GM19351 (cell line): ENCODE results near the gene RIPOR3.
A peak's percentile ranks its signal among the peaks of the same experiment; 100 is the strongest.

Source experiments
- ATAC-seq: cut with Tn5 transposase; IDR thresholded peaks from one replicate; pipeline ENCODE4 v1.9.1; 2021; ENCODE audit warnings: mild to moderate bottlenecking, moderate library complexity; ENCODE audit not compliant: unreplicated experiment

The RIPOR3 gene, protein sequence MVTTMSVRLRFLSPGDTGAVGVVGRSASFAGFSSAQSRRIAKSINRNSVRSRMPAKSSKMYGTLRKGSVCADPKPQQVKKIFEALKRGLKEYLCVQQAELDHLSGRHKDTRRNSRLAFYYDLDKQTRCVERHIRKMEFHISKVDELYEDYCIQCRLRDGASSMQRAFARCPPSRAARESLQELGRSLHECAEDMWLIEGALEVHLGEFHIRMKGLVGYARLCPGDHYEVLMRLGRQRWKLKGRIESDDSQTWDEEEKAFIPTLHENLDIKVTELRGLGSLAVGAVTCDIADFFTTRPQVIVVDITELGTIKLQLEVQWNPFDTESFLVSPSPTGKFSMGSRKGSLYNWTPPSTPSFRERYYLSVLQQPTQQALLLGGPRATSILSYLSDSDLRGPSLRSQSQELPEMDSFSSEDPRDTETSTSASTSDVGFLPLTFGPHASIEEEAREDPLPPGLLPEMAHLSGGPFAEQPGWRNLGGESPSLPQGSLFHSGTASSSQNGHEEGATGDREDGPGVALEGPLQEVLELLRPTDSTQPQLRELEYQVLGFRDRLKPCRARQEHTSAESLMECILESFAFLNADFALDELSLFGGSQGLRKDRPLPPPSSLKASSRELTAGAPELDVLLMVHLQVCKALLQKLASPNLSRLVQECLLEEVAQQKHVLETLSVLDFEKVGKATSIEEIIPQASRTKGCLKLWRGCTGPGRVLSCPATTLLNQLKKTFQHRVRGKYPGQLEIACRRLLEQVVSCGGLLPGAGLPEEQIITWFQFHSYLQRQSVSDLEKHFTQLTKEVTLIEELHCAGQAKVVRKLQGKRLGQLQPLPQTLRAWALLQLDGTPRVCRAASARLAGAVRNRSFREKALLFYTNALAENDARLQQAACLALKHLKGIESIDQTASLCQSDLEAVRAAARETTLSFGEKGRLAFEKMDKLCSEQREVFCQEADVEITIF

DNA sequence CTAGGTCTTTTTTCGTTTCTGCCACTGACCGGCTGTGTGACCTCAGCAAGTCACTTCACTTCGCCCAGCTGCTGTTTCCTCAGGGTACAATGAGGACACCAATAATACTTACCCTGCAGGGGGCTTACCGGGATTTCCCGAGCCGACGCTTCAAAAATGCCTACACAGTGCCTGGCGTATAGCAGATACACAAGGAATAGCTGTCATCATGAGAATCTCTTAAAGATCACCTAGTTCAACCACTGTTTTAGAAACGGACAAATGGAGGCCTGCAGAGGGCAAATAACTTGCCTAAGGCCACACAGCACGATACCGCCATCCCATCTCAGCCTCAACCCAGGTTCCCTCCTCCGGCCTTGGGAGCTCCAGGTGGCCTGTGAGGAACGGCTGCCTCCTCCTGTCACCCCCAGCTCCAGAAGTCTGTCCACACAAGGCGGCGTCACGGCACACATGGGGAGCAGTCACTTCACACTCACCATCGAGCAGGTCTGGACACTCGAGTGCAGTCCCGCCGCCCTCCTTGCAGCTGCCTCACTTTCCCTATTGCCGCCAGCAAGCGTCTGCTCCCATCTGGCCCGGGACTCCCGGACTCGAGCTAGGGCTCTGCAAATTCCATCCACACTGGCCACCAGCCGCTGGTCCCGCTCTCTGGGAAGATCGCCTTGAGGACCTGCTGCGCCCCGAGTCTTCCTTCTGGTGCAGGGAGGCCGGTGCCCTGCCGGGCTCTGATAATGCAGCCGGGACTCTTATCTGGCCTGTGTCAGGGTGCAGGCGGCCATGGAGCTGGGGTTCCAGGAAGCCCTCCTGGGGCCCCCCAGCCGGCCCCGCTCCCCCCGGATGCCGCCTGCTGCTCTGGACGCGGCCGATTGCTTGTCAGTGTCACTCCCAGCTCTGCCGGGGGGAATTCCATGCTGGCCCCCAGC lies at the start of gene RIPOR3:
TSS of gene RIPOR3 (minus strand) at position 893 of the 923 bp plus-strand sequence. CDS start at position 479, 414 bp downstream.
- ATAC-seq, result no peak

DNA sequence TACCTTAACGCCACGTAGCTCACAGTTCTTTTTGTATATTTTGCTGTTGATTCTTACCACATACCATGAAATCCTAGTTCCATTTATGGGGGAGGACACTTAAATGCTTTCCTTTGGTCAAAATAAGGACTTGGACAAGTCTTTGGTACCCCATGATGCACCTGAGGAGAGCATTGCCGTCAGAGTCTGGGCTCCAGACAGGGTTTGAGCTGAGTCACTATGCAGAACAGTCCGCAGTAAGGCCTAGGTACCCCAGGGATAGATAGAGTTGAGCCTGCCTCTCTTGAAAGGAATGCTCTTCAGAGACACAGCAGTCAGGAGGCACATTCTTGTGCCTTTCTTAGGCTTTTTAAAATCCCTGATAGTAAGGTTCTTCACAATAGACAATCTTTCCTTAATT lies 46.0 kb upstream of the RIPOR3 start:
- no peak for ATAC-seq

DNA sequence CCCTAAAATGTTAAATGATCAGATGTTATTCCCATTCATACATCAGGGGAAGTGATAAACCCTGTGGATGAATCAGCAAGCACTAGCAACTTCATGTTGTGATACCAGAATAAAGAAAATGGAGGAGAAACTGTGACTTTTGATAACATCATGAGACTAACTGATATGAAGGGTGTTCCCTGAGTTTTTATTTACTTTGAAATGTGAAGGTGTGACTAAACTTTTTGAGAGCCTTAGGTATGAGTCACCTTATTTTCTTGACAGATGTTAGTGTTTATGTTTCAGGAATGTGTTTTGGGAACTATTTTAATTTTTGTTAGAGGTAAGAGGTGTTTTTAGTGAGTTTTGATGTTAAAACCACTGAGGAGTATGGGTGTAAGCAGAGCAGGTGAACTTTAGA lies 44.5 kb upstream of the RIPOR3 start:
- ATAC-seq, result no peak

DNA sequence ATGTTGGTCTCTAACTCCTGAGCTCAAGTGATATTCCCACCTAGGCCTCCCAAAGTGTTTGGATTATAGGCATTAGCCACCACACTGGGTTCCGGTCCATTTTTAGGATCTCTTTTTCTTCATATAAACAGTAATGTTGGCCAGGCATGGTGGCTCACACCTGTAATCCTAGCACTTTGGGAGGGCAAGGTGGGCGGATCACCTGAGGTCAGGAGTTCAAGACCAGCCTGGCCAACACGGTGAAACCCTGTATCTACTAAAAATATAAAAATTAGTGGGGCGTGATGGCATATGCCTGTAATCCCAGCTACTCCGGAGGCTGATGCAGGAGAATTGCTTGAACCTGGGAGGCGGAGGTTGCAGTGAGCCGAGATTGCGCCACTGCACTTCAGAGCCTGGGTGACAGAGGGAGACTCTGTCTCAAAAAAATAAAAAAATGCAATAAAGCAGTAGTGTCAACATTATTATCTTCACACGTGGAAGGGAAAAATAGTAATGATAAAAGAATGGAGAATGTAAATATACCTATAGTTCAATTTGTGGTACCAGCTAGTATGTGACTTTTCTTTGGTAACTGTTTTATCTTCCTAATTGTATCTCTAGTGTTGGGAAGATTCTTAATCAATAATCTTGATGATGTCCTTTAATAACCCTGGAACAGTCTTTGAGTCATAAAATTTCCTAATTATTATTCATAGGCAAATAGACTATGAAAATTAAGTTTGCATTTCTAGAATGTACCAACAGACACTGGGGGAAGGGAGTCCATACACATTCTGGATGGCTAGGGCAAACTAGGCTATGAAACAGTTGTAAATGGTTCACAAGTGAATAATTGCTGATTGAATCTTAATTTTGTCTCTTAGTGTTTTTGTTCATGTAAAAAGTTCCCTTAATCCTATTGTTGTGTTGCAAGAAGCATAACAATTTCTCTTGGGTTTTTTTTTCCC lies 43.7 kb upstream of the RIPOR3 start:
- no peak for ATAC-seq

DNA sequence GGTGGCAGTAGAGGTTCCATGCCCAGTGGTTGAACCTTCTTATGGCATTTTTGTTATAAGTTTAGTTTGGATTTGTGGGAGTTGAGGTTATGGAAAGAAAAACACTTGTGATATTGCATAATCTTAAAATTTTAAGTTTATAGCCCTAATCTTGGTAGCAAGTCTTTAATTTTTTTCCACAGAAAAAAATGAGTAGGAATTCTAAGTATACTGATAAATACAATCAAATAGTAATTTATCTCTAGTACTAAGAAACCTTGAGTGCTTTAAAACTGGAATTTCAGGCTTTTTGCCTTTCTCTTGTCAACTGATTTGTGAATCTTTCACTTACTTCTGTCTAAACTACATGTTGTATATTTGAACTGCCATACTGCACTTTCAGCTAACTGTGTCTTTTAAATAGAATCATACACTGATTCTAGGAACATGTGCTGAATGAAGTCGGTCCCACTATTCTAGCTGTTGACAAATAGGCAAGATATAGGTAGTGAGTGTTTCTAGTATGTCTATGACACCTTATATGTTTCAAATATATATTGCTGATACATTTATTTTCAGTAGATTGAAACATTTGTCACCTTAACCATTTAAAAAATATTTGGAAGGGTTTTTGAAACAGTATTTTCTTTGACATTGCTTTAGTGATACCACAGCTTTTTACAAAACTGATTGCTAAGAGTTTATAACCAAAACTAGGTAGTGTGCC lies 42.5 kb upstream of the RIPOR3 start:
- no peak for ATAC-seq

DNA sequence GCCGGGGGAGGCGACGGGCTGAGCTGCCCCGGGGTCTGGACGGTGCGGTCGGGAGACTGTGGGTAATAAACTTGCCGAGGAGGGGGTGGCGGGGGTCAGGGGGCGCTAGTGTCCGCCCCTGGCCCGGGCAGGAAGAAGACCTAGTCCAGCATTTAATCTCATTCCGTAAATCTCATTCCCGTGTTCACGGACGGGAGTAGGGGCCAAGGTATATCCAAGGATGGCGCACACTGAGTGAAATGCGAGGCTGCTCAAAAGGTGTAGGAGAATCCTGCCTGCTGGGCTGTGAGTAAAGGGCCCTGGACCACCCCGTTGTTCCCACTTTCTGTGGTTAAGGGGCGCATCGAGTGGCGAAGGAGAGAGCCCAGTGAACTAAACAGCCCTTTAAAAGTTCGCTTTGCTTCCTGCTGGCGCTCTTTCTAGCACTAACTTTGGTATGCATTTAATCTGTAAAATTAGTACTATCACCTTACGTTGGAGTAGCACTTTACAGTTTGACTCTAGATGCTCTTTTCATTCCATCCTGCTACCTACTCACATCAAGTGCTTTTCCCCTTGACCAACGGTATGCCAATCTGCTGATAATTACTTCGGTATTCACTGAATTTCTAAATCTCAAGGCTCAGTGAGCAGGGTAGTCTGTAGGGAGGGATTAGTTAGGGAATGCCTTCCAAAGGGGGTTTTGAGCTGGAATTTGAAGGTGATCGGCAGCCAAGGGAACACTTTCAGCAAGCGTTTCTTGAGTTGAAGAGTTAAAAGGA lies 40.8 kb upstream of the RIPOR3 start:
- no peak for ATAC-seq

DNA sequence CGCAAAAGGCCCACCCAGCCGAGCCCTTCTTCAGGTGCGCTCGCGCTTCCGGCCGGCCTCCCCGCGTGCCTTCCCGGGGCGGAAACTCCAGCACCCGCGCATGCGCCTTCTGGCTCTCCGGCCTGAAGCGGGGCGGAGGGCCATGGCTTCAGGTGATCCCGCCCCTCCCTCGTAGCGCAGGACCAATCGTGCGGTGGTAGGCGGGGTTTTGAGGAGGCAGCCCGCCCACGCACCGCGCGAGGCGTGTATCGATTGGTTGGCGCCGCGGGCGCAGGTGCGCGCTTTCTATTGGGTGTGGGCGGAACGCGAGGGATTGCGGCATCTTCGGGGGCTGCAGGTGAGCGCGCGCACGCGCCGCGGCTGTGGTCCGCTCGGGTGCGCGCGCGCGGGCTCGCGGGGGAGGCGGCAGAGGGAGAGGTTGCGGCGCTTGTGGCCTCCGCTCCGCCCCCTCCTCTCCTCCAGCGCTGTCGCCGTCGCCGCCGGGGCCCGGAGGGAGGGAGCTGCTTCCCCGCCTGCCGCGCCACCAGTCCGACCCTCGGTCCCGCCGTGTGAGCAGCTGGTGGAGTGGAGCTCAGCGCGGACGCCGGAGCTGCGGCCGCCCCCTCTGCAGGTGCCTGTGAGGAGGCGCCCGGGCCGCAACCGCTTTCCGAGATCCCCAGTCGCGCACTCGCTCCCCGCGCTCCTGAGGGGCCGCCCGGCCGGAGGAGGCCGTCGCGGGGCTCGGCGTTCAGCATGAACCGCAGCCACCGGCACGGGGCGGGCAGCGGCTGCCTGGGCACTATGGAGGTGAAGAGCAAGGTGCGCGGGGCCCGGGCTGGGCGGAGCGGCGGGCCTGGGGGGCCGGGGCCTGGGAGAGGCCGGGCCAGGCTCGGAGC lies 40.0 kb upstream of the RIPOR3 start, which contains the start of gene PARD6B:
TSS of gene PARD6B (plus strand) at position 526 of the 875 bp plus-strand sequence. CDS start at position 733, 207 bp downstream.
- peak; percentile 84 for ATAC-seq

DNA sequence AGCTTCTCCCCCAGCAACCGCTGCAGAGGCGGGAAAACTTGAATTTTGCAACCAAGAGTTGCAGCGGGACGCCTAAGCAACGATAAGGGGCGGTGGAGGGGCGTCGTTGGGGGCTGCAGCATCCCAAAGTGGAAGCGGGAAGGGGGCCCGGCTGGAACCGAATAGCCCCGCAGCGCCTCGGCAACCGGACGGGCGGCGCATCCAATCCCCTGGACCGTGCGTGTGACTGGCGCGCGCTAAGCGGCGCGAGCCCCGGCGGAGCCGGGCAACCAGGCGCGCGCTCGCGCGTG lies 39.4 kb upstream of the RIPOR3 start:
- ATAC-seq, result no peak

DNA sequence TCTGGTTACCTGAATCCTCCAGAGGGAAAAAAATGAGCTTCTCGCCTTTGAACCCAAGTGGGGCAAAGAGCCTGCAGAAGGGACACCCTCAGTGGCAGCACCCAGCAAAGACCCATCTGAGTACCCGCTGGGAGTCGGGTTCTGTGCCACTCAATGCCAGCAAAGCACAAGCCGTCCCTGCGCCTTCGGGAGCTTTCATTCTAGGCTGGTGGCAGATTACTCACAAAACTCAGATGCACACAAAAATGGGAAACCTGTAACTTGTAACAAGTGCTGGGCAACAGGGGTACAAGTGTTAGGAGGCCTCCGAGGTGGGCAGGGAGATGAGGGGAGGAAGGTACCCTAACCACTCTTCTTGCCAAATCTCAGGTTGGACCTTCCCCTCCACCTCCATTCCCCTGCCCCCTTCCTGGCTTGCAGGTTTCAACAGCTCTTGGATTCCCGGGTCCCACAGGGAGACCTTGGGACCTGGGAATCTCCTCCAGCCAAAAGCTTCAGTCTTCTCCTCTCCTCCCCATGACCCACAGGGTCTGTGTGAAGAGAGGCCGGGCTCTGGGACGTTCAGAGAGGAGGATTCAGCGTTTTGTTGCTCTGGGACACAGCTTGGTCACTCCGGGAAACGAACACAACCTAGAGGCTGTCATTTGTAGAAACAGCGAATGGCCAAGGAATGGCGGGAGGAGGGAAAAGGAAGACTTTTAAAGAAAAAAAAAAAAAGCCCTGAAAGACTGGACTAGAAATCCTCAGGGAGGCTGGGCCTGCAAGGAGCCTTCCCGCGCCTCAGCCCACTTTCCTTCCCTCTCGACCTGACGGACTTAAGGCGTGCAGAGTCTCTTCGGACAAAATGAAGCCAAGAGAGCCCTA lies 38.8 kb upstream of the RIPOR3 start:
- no peak for ATAC-seq

DNA sequence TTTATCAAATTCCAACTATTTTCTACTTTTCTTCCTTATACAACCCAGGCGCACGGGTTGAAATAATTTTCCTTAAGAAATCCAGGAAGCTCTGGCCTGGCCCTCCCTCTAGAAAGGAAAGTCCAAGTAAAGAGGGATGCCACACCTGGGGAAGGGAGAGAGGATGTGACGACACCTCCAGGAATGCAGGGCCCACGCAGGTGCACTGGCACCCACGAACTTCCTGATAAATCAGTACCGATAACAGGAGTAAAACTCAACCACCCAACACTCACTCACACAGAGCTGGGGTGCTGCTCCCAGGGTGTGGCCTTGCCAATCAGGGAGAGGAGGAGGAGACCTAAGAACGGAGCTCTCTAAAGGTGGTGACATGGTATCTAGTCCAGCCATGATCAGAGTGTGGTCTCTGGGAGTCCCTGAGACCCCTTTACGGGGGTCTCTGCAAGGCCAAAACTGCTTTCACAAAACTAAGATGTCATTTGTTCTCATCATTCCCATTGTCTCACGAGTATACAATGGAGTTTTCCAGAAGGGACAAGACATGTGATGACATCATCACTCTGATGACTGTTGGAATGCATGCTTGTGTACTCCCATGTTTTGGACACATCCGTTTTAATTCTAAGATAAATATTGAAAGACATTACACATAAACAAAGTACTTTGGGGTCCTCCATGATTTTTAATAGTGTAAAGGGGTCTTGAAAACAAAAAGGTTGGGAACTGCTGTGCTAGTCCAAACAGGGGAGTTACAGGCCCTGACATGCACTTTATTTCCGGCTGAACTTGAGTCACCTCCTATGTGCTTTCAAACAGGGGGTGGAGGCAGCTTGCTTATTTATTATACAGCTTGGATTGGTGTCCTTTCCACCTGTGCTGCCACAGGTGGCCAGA lies 37.9 kb upstream of the RIPOR3 start:
- ATAC-seq, result no peak

DNA sequence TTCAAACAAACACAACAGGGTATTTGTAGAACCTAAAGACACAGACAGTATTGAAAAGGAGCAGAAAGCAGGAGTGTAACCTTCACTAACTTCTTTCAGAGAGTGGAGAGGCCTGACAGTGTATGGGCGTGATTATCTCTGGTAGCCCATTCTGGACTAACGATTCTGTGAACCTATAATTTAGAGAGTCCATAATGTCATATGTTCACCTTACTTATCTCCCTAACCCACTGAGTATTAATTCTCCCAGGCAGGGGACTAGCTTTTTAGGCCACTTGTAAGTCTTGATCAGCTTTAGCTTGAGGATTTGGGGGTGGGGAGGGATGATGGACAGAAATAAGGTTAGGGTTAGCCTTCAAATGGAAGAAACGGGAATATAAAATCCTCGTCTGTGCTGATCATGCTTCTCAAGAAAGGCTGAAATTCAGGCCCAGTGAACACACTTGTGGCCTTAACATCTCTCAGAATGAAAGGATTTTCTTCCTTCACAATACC lies 37.2 kb upstream of the RIPOR3 start:
- no peak for ATAC-seq

DNA sequence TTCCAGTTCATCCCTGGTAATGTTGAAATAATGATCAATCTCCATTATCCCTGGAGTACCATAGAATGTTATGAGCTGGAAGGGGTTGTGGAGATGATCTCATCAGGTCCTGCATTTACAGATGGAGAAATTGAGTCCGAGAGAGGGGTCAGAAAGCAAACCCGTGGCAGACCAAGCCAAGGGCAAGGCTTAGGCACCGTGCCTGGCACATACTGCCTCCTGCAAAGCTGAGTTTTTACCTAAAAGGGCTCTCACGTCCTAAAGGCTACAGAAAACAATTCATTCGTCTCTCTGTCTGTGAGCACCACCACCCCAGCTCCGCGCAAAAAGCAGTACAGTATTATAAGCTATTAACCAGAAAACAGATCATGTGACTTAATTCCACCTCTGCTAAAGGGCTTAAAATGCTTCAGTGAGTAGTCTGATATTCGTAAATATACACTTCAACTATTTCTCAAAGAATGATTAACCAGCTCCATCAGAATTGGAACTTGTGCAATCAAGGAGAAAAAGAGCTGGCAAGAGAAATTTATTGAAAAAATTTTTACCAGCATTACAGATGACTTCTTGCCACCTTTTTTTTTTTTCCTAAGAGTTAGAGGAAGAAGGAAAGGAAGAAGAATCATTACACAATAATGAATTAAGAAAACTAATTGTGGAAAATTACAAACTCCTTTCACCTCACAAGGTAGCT lies 36.6 kb upstream of the RIPOR3 start:
- ATAC-seq, result no peak

DNA sequence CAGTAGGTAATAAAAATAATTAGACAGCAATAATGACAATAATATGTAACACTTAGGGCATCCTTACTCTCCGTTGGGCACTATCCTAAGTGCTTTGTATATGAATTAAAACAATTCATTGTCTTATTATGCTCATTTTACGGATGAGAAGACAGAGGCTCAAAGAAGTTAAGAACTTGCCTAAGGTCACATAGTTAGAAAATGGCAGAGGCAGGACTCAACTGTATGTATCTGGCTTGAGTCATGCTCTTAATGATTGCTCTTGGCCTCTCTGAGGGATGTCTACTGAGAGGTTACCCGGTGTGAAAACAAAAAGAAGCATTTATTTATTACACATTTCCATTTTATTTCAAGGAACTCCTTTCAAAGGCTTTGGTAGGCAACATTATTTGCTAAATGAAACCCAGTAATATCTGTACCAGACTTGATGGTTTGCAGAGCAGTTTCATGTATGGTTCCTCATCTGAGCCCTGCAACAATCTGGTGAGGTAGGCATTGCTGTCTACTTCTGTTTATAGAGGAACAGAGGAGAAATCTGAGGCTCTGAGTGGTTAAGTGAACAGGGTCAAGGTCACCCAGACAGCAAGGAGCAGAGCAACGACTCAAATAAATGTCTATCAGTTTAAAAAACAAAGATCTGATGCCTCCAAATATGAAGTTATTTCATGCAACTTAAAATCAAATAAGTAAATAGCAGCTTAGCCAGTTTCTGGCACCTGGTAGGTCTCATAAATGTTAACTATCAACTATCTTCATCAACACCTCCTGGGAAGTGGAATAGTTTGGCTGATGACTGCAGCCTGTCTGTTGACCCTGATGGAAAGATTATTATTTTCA lies 35.8 kb upstream of the RIPOR3 start:
- ATAC-seq, result no peak

DNA sequence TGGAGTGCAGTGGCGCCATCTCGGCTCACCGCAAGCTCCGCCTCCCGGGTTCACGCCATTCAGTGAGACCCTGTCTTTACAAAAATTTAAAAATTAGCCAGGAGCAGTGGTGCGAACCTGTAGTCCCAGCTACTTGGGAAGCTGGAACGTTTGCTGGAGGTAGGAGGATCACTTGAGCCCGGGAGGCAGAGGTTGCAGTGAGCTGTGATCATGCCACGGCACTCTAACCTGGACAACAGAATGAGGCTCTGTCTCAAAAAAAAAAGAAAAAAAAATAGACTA lies 34.3 kb upstream of the RIPOR3 start:
- ATAC-seq, result no peak
